OCI-LY3 (cell line): ENCODE results near the gene HJURP.

ENCODE experiments used
- H2AFZ ChIP-seq: fragments of 200-600, 300-600 bp; shearing (Covaris generic); 2 replicates; pipeline ENCODE4 v1.6.0; 2014; ENCODE audit warnings: antibody characterized with exemption, low read depth, low read length
- H3K27ac ChIP-seq: fragments of 200-600, 300-600 bp; sonication (generic); 2 replicates; pipeline ENCODE4 v1.5.1; 2014; ENCODE audit warnings: mild to moderate bottlenecking, low read length, moderate library complexity, mixed read lengths
- H3K27me3 ChIP-seq: fragments of 200-600, 300-600 bp; sonication (generic); 2 replicates; pipeline ENCODE4 v1.6.1; 2014; ENCODE audit warnings: low read depth, low read length, mixed read lengths
- H3K36me3 ChIP-seq: fragments of 200-600, 300-600 bp; sonication (generic); replicated peaks from 2 replicates; pipeline ENCODE3; 2014; ENCODE audit warnings: low read depth, low read length, mixed read lengths
- H3K4me1 ChIP-seq: fragments of 300-600, 200-600 bp; sonication (generic); 2 replicates; pipeline ENCODE4 v1.6.1; 2014; ENCODE audit warnings: low read length, mixed read lengths
- H3K4me2 ChIP-seq: fragments of 200-600, 300-600 bp; sonication (generic); 2 replicates; pipeline ENCODE4 v1.6.1; 2014; ENCODE audit warnings: low read length, mixed read lengths
- H3K4me3 ChIP-seq: fragments of 300-600, 200-600 bp; sonication (generic); 2 replicates; pipeline ENCODE4 v1.5.1; 2014; ENCODE audit warnings: antibody characterized with exemption, mild to moderate bottlenecking, low read length, moderate library complexity
- H3K79me2 ChIP-seq: fragments of 300-600, 200-600 bp; shearing (Covaris generic); 2 replicates; pipeline ENCODE4 v1.6.1; 2014; ENCODE audit warnings: mild to moderate bottlenecking, low read length, mixed read lengths
- H3K9ac ChIP-seq: fragments of 300-600, 200-600 bp; shearing (Covaris generic); 2 replicates; pipeline ENCODE4 v1.6.0; 2014; ENCODE audit warnings: mild to moderate bottlenecking, low read length, moderate library complexity
- H3K9me3 ChIP-seq: fragments of 200-600, 300-600 bp; shearing (Covaris generic); 2 replicates; pipeline ENCODE4 v1.6.1; 2014; ENCODE audit warnings: low read length, mixed read lengths; ENCODE audit not compliant: insufficient read depth
- H4K20me1 ChIP-seq: fragments of 200-600, 300-600 bp; sonication (generic); 2 replicates; pipeline ENCODE4 v1.6.1; 2016; ENCODE audit warnings: low read length, mixed read lengths; ENCODE audit not compliant: insufficient read depth
- EZH2phosphoT487 ChIP-seq: fragments of 200-600 bp; shearing (Covaris generic); IDR thresholded peaks from 2 replicates; pipeline ENCODE4 v1.6.1; 2018; ENCODE audit warnings: antibody characterized with exemption, mixed run types, low read depth
- TF ChIP-seq, protein P1 (sequence below): fragments of 200-600, 300-600 bp; sonication (generic); IDR thresholded peaks from 2 replicates; pipeline ENCODE4 v1.5.1; 2014; ENCODE audit warnings: antibody characterized with exemption, low read length, low read depth

The HJURP gene

GRCh38 chr2:233817361-233817911, 36.9 kb downstream of the HJURP start:
- Histone ChIP-seq H3K4me3 (no peak overlapping the region), H3K9ac (no peak overlapping the region), H3K27me3 (no peaks in the 10 kb centered on the region), H3K4me1 (no peaks in the 10 kb centered on the region), H3K4me2 (no peak overlapping the region), H4K20me1 (no peaks in the 10 kb centered on the region), H3K27ac (no peak overlapping the region), H2AFZ (no peak overlapping the region), H3K36me3 (no peaks in the 10 kb centered on the region), H3K9me3 (no peaks in the 10 kb centered on the region), H3K79me2 (no peaks in the 10 kb centered on the region)
- TF ChIP-seq EZH2phosphoT487: no peak
- TF ChIP-seq, protein P1, sequence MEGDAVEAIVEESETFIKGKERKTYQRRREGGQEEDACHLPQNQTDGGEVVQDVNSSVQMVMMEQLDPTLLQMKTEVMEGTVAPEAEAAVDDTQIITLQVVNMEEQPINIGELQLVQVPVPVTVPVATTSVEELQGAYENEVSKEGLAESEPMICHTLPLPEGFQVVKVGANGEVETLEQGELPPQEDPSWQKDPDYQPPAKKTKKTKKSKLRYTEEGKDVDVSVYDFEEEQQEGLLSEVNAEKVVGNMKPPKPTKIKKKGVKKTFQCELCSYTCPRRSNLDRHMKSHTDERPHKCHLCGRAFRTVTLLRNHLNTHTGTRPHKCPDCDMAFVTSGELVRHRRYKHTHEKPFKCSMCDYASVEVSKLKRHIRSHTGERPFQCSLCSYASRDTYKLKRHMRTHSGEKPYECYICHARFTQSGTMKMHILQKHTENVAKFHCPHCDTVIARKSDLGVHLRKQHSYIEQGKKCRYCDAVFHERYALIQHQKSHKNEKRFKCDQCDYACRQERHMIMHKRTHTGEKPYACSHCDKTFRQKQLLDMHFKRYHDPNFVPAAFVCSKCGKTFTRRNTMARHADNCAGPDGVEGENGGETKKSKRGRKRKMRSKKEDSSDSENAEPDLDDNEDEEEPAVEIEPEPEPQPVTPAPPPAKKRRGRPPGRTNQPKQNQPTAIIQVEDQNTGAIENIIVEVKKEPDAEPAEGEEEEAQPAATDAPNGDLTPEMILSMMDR: no peak

- no peak overlapping the region for H3K9ac ChIP-seq
- no peak overlapping the region for H3K27ac ChIP-seq
- H4K20me1 ChIP-seq: no peaks in the 10 kb centered on the region
- no peaks in the 10 kb centered on the region for H3K9me3 ChIP-seq
- no peak for TF ChIP-seq EZH2phosphoT487
- TF ChIP-seq, protein P1: no peak
- H3K4me3 ChIP-seq: no peak overlapping the region
- H2AFZ ChIP-seq: no peak overlapping the region
- no peak overlapping the region for H3K4me2 ChIP-seq
- H3K79me2 ChIP-seq: no peaks in the 10 kb centered on the region
- no peaks in the 10 kb centered on the region for H3K27me3 ChIP-seq
- H3K4me1 ChIP-seq: no peaks in the 10 kb centered on the region
- H3K36me3 ChIP-seq: no peaks in the 10 kb centered on the region
Observed at GRCh38 chr2:233816771-233817170, 37.6 kb downstream of the HJURP start.

GRCh38 chr2:233816334-233816733, 38.0 kb downstream of the HJURP start:
- Histone ChIP-seq H3K4me1 (no peaks in the 10 kb centered on the region), H3K9ac (no peak overlapping the region), H3K4me2 (no peak overlapping the region), H4K20me1 (no peaks in the 10 kb centered on the region), H2AFZ (no peak overlapping the region), H3K9me3 (no peaks in the 10 kb centered on the region), H3K27ac (no peak overlapping the region), H3K79me2 (no peaks in the 10 kb centered on the region), H3K27me3 (no peaks in the 10 kb centered on the region), H3K4me3 (no peak overlapping the region), H3K36me3 (no peaks in the 10 kb centered on the region)
- no peak for TF ChIP-seq EZH2phosphoT487
- TF ChIP-seq, protein P1: no peak

DNA sequence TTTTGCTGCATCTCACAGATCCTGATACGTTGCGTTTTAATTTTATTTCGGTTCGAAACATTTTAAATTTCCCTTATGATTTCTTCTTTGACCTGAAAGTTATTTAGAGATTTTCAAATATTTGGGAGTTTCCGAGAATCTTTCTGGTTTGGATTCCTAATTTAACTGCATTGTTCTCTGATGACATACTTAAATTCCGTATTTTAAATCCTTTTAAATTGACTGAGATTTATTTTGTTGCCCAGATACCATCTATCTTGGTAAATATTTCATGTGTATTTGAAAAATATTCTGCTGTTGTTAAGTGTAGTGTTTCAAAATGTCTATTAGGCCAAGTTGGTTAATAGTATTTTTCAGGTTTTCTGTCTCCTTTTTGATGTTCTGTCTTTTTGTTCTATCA, 38.5 kb downstream of the HJURP start:
- Histone ChIP-seq H3K9ac (no peak overlapping the region), H3K79me2 (no peaks in the 10 kb centered on the region), H3K36me3 (no peaks in the 10 kb centered on the region), H2AFZ (no peak overlapping the region), H3K27ac (no peak overlapping the region), H3K27me3 (no peaks in the 10 kb centered on the region), H3K4me2 (no peak overlapping the region), H3K4me3 (no peak overlapping the region), H3K9me3 (no peaks in the 10 kb centered on the region), H4K20me1 (no peaks in the 10 kb centered on the region), H3K4me1 (no peaks in the 10 kb centered on the region)
- no peak for TF ChIP-seq EZH2phosphoT487
- TF ChIP-seq, protein P1: no peak
